Karpas-422 (cell line): Measurements from ENCODE around the gene URI1. TPM values are rescaled to one million over a fixed set of nuclear protein-coding genes. Genes with fewer than 3 reads are reported as not detected.

Experiments
- DNase-seq: peaks from one replicate; pipeline ENCODE4 v3.0.0-alpha.2; 2015
- H2AFZ ChIP-seq: fragments of 200-600 bp; sonication (generic); 2 replicates; pipeline ENCODE4 v1.6.1; 2014; ENCODE audit warnings: antibody characterized with exemption, low read length, mixed read lengths
- H3K27ac ChIP-seq: fragments of 200-600 bp; sonication (generic); 2 replicates; pipeline ENCODE4 v1.5.1; 2014; ENCODE audit warnings: mild to moderate bottlenecking, low read length, moderate library complexity
- H3K27me3 ChIP-seq: fragments of 200-600 bp; sonication (generic); 2 replicates; pipeline ENCODE4 v1.6.1; 2014; ENCODE audit warnings: low read length, mixed read lengths
- H3K36me3 ChIP-seq: fragments of 200-600 bp; sonication (generic); 2 replicates; pipeline ENCODE4 v1.6.1; 2014; ENCODE audit warnings: low read length, mixed read lengths; ENCODE audit not compliant: insufficient read depth
- H3K4me1 ChIP-seq: fragments of 200-600 bp; sonication (generic); 2 replicates; pipeline ENCODE4 v1.6.1; 2014; ENCODE audit warnings: mild to moderate bottlenecking, low read length, mixed read lengths
- H3K4me2 ChIP-seq: fragments of 200-600 bp; sonication (generic); 2 replicates; pipeline ENCODE4 v1.6.1; 2014; ENCODE audit warnings: low read length, low read depth, mild to moderate bottlenecking; ENCODE audit not compliant: poor library complexity, severe bottlenecking
- H3K4me3 ChIP-seq: fragments of 200-600 bp; sonication (generic); 2 replicates; pipeline ENCODE4 v1.5.1; 2014; ENCODE audit warnings: mild to moderate bottlenecking, antibody characterized with exemption, low read length, mixed read lengths
- H3K79me2 ChIP-seq: fragments of 200-600 bp; sonication (generic); 2 replicates; pipeline ENCODE4 v1.6.1; 2014; ENCODE audit warnings: mild to moderate bottlenecking, low read length, mixed read lengths
- H3K9ac ChIP-seq: fragments of 200-600 bp; sonication (generic); 2 replicates; pipeline ENCODE4 v1.6.0; 2014; ENCODE audit warnings: low read length
- H3K9me2 ChIP-seq: fragments of 200-600 bp; sonication (generic), shearing (Covaris generic); replicated peaks from 2 replicates; pipeline ENCODE4 v1.6.0; 2014; ENCODE audit warnings: mild to moderate bottlenecking, low read length, moderate library complexity; ENCODE audit not compliant: insufficient read depth
- H3K9me3 ChIP-seq: fragments of 300-700, 200-600 bp; sonication (generic); 2 replicates; pipeline ENCODE4 v1.6.1; 2014; ENCODE audit warnings: low read length, mixed read lengths
- H4K20me1 ChIP-seq: fragments of 200-600 bp; sonication (generic); 2 replicates; pipeline ENCODE4 v1.6.1; 2014; ENCODE audit warnings: mild to moderate bottlenecking, antibody characterized with exemption, low read length, low read depth; ENCODE audit not compliant: insufficient read depth
- small RNA-seq: library from RNA; depleted of rRNA; stranded (forward); fragments of <200 nt; gene quantifications from one replicate; pipeline ENCODE3, GENCODE V24; 2014
- total RNA-seq: library from RNA; depleted of rRNA; stranded (reverse); fragments of >200 nt; shearing (Covaris generic); gene quantifications from 2 replicates; pipeline ENCODE4 v1.2.3, GENCODE V29; 2014; ENCODE audit warnings: low replicate concordance; rRNA removed

Gene URI1
- total RNA-seq, 1 experiment from 2014 or later = 77.7 TPM

GRCh38 chr19:30065680-30066606, 123.9 kb downstream of the URI1 start:
- H3K9me2 ChIP-seq = no peaks in the 10 kb centered on the region
- H3K4me2 ChIP-seq = peak overlapping the region; percentile 31
- H3K4me3 ChIP-seq = no peak overlapping the region
- peak overlapping the region; percentile 3; the same call in 1 of the 2 replicates for H3K27ac ChIP-seq
- H3K9me3 ChIP-seq = no peaks in the 10 kb centered on the region
- no peaks in the 10 kb centered on the region for H3K36me3 ChIP-seq
- no peaks in the 10 kb centered on the region for H3K27me3 ChIP-seq
- no peaks in the 10 kb centered on the region for H4K20me1 ChIP-seq
- H3K4me1 ChIP-seq = peaks cover 38% of the 10 kb centered on the region
- H2AFZ ChIP-seq = no peak overlapping the region
- H3K79me2 ChIP-seq = no peaks in the 10 kb centered on the region
- peak; percentile 55 for DNase-seq
- no peak overlapping the region for H3K9ac ChIP-seq

Small RNA genes lying within 50 kb of the gene (small RNA-seq; reads per million reads assigned to genes)
- gene AC008798.1 (not detected), gene TAF9P3 (0.28 reads per million)

Other genes with a start within 250 kb of the URI1 start
- gene C19orf12, start 227.0 kb upstream of the URI1 start, total RNA-seq = 11.8 and 23.4 TPM in 2 replicates
- gene CCNE1, start 130.2 kb upstream of the URI1 start, total RNA-seq = 12.0 and 20.1 TPM in 2 replicates